WTC11 (cell line): ENCODE results near the gene SERTAD2. TPM values are rescaled to one million over a fixed set of nuclear protein-coding genes. Genes with fewer than 3 reads are reported as not detected.

Experiments used
- ATAC-seq: fragments of 200-7000 bp; cut with Tn5 transposase; 2 replicates; pipeline ENCODE4 v1.10.0; 2021; ENCODE audit warnings: mild to moderate bottlenecking, moderate library complexity
- CTCF ChIA-PET: fragments of 300-600 bp; sonication (Branson Sonifier 250); formaldehyde crosslinking; loops from one replicate; lab custom pipeline; 2021; ENCODE audit warnings: antibody characterized with exemption; lab: Charles Lee
- POLR2A ChIA-PET: fragments of 350-600 bp; sonication (Branson Sonifier 250); formaldehyde crosslinking; loops from one replicate; lab custom pipeline; 2021; ENCODE audit warnings: antibody characterized with exemption; lab: Charles Lee
- DNase-seq: peaks from one replicate; pipeline ENCODE4 v3.0.0; 2021; ENCODE audit warnings: low spot score
- H3K27ac Mint-ChIP-seq: 2 replicates; pipeline ENCODE4 v1.8.0; 2021; ENCODE audit warnings: mixed read lengths
- H3K27me3 Mint-ChIP-seq: 2 replicates; pipeline ENCODE4 v1.8.0; 2021; ENCODE audit warnings: low read depth, mild to moderate bottlenecking, moderate library complexity, mixed read lengths
- H3K36me3 Mint-ChIP-seq: 2 replicates; pipeline ENCODE4 v1.8.0; 2021; ENCODE audit warnings: mixed read lengths
- H3K4me1 Mint-ChIP-seq: 2 replicates; pipeline ENCODE4 v1.8.0; 2022; ENCODE audit warnings: mixed read lengths
- H3K4me3 Mint-ChIP-seq: 2 replicates; pipeline ENCODE4 v1.8.0; 2021; ENCODE audit warnings: mild to moderate bottlenecking, moderate library complexity, mixed read lengths
- H3K9me3 Mint-ChIP-seq: 2 replicates; pipeline ENCODE4 v1.8.0; 2021; ENCODE audit warnings: mixed read lengths
- AFF4 ChIP-seq: sonication (generic); formaldehyde crosslinking; IDR thresholded peaks from 2 replicates; pipeline ENCODE4 v1.8.1; 2023; ENCODE audit warnings: mild to moderate bottlenecking, missing genetic modification reagents, borderline replicate concordance
- FOXK1 ChIP-seq: sonication (generic); formaldehyde crosslinking; IDR thresholded peaks from 2 replicates; pipeline ENCODE4 v1.8.0; 2022; ENCODE audit warnings: mild to moderate bottlenecking, moderate library complexity, missing genetic modification reagents
- JAZF1 ChIP-seq: fragments of 250-450 bp; sonication (Bioruptor Pico); IDR thresholded peaks from 2 replicates; pipeline ENCODE4 v1.9.0; 2021; ENCODE audit warnings: moderate library complexity, mild to moderate bottlenecking, inconsistent platforms
- OVOL2 ChIP-seq: fragments of 250-450 bp; sonication (Bioruptor Pico); IDR thresholded peaks from 2 replicates; pipeline ENCODE4 v1.9.0; 2021; ENCODE audit warnings: mild to moderate bottlenecking, borderline replicate concordance
- PRDM15 ChIP-seq: sonication (generic); formaldehyde crosslinking; IDR thresholded peaks from 2 replicates; pipeline ENCODE4 v1.8.0; 2022; ENCODE audit warnings: missing genetic modification reagents
- PRRX2 ChIP-seq: fragments of 250-450 bp; sonication (Bioruptor Pico); IDR thresholded peaks from 2 replicates; pipeline ENCODE4 v1.8.0; 2021; ENCODE audit warnings: mild to moderate bottlenecking
- SMAD3 ChIP-seq: sonication (generic); formaldehyde crosslinking; IDR thresholded peaks from 2 replicates; pipeline ENCODE4 v1.8.0; 2022; ENCODE audit warnings: missing genetic modification reagents, mild to moderate bottlenecking, borderline replicate concordance
- TP53 ChIP-seq: sonication (generic); formaldehyde crosslinking; IDR thresholded peaks from 2 replicates; pipeline ENCODE4 v1.8.1; 2023; ENCODE audit warnings: mild to moderate bottlenecking, missing genetic modification reagents
- ZNF121 ChIP-seq: sonication (generic); formaldehyde crosslinking; IDR thresholded peaks from 2 replicates; pipeline ENCODE4 v1.8.0; 2023; ENCODE audit warnings: missing genetic modification reagents
- ZNF232 ChIP-seq: sonication (generic); formaldehyde crosslinking; IDR thresholded peaks from 2 replicates; pipeline ENCODE4 v1.8.0; 2022; ENCODE audit warnings: mild to moderate bottlenecking, missing genetic modification reagents
- ZNF317 ChIP-seq: sonication (generic); formaldehyde crosslinking; IDR thresholded peaks from 2 replicates; pipeline ENCODE4 v1.8.1; 2023; ENCODE audit warnings: low read depth, mild to moderate bottlenecking, moderate library complexity, missing genetic modification reagents, borderline replicate concordance
- total RNA-seq: library from RNA; stranded (reverse); gene quantifications from 3 replicates; pipeline ENCODE4 v1.2.3, GENCODE V29; 2021
- TF ChIP-seq, protein P1 (sequence below): sonication (generic); formaldehyde crosslinking; IDR thresholded peaks from 2 replicates; pipeline ENCODE4 v1.8.0; 2023; ENCODE audit warnings: missing genetic modification reagents, mild to moderate bottlenecking, borderline replicate concordance
- TF ChIP-seq, protein P2 (sequence below): sonication (generic); formaldehyde crosslinking; IDR thresholded peaks from 2 replicates; pipeline ENCODE4 v1.8.1; 2022; ENCODE audit warnings: missing genetic modification reagents, borderline replicate concordance
- TF ChIP-seq, protein P3 (sequence below): fragments of 250-450 bp; sonication (Bioruptor Pico); IDR thresholded peaks from 2 replicates; pipeline ENCODE4 v1.9.0; 2021; ENCODE audit warnings: moderate library complexity, mild to moderate bottlenecking, inconsistent platforms, borderline replicate concordance

Gene SERTAD2
- total RNA-seq, 1 experiment from 2014 or later: 7.9 TPM

GRCh38 chr2:64624108-64624610 is 29.6 kb downstream of the SERTAD2 start (continued):
- TF ChIP-seq, protein P1, sequence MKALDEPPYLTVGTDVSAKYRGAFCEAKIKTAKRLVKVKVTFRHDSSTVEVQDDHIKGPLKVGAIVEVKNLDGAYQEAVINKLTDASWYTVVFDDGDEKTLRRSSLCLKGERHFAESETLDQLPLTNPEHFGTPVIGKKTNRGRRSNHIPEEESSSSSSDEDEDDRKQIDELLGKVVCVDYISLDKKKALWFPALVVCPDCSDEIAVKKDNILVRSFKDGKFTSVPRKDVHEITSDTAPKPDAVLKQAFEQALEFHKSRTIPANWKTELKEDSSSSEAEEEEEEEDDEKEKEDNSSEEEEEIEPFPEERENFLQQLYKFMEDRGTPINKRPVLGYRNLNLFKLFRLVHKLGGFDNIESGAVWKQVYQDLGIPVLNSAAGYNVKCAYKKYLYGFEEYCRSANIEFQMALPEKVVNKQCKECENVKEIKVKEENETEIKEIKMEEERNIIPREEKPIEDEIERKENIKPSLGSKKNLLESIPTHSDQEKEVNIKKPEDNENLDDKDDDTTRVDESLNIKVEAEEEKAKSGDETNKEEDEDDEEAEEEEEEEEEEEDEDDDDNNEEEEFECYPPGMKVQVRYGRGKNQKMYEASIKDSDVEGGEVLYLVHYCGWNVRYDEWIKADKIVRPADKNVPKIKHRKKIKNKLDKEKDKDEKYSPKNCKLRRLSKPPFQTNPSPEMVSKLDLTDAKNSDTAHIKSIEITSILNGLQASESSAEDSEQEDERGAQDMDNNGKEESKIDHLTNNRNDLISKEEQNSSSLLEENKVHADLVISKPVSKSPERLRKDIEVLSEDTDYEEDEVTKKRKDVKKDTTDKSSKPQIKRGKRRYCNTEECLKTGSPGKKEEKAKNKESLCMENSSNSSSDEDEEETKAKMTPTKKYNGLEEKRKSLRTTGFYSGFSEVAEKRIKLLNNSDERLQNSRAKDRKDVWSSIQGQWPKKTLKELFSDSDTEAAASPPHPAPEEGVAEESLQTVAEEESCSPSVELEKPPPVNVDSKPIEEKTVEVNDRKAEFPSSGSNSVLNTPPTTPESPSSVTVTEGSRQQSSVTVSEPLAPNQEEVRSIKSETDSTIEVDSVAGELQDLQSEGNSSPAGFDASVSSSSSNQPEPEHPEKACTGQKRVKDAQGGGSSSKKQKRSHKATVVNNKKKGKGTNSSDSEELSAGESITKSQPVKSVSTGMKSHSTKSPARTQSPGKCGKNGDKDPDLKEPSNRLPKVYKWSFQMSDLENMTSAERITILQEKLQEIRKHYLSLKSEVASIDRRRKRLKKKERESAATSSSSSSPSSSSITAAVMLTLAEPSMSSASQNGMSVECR (CRISPR knock-in tag): no peak
- TF ChIP-seq ZNF121 (CRISPR knock-in tag) (no peak), PRRX2 (CRISPR knock-in tag) (no peak), OVOL2 (CRISPR knock-in tag) (no peak), ZNF317 (CRISPR knock-in tag) (no peak), TP53 (CRISPR knock-in tag) (no peak), JAZF1 (CRISPR knock-in tag) (no peak), ZNF232 (CRISPR knock-in tag) (no peak), AFF4 (CRISPR knock-in tag) (no peak)
- TF ChIP-seq, protein P2, sequence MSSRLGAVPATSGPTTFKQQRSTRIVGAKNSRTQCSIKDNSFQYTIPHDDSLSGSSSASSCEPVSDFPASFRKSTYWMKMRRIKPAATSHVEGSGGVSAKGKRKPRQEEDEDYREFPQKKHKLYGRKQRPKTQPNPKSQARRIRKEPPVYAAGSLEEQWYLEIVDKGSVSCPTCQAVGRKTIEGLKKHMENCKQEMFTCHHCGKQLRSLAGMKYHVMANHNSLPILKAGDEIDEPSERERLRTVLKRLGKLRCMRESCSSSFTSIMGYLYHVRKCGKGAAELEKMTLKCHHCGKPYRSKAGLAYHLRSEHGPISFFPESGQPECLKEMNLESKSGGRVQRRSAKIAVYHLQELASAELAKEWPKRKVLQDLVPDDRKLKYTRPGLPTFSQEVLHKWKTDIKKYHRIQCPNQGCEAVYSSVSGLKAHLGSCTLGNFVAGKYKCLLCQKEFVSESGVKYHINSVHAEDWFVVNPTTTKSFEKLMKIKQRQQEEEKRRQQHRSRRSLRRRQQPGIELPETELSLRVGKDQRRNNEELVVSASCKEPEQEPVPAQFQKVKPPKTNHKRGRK (CRISPR knock-in tag): no peak
- TF ChIP-seq, all 79 proteins: peak for 0

GRCh38 chr2:64623242-64623850 is 30.4 kb downstream of the SERTAD2 start:
- ChIA-PET CTCF (interaction anchor here (1.1 to 4.5 kb wide), 4 partner anchors 15 to 31 kb away, joined by 3 to 45 read pairs (median 3); partner anchors contain the start of gene SERTAD2), POLR2A (no interaction called here)
- ATAC-seq (no peak), DNase-seq (no peak)
- Mint-ChIP-seq H3K27ac (peak overlapping the region; percentile 21; the same call in 1 of the 2 replicates), H3K4me3 (no peak overlapping the region), H3K4me1 (peaks cover 46% of the 10 kb centered on the region), H3K9me3 (no peaks in the 10 kb centered on the region), H3K36me3 (no peaks in the 10 kb centered on the region), H3K27me3 (peaks cover 3% of the 10 kb centered on the region)
- TF ChIP-seq, protein P3, sequence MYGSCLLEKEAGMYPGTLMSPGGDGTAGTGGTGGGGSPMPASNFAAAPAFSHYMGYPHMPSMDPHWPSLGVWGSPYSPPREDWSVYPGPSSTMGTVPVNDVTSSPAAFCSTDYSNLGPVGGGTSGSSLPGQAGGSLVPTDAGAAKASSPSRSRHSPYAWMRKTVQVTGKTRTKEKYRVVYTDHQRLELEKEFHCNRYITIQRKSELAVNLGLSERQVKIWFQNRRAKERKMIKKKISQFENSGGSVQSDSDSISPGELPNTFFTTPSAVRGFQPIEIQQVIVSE (CRISPR knock-in tag): no peak
- TF ChIP-seq PRDM15 (CRISPR knock-in tag): no peak
- TF ChIP-seq FOXK1 (CRISPR knock-in tag): no peak
- TF ChIP-seq SMAD3 (CRISPR knock-in tag): no peak
- TF ChIP-seq, protein P1 (CRISPR knock-in tag): no peak
